Smooth muscle cell (in vitro differentiated cells): Measurements from ENCODE around the gene OR10A4. TPM values are rescaled to one million over a fixed set of nuclear protein-coding genes. Genes with fewer than 3 reads are reported as not detected.

Experiments
- DNase-seq: peaks from one replicate; lab custom pipeline; 2025; ENCODE audit not compliant: unreplicated experiment; lab: John Stamatoyannopoulos, UW
- H2AFZ ChIP-seq: fragments of 200-600 bp; sonication (generic); 2 replicates; pipeline ENCODE4 v1.6.0; 2016; ENCODE audit warnings: antibody characterized with exemption, low read depth, mild to moderate bottlenecking
- H3F3A ChIP-seq: fragments of 200-600 bp; sonication (generic); 2 replicates; pipeline ENCODE4 v1.6.0; 2017; ENCODE audit warnings: antibody characterized with exemption, low read depth
- H3K27ac ChIP-seq: fragments of 200-600 bp; sonication (generic); 2 replicates; pipeline ENCODE4 v1.5.1; 2016; ENCODE audit warnings: low read depth, mild to moderate bottlenecking
- H3K27me3 ChIP-seq: fragments of 200-600 bp; sonication (generic); 2 replicates; pipeline ENCODE4 v1.6.1; 2016; ENCODE audit warnings: low read depth, mild to moderate bottlenecking
- H3K36me3 ChIP-seq: fragments of 200-600 bp; sonication (generic); 2 replicates; pipeline ENCODE4 v1.5.1; 2016; ENCODE audit warnings: low read depth
- H3K4me1 ChIP-seq: fragments of 200-600 bp; sonication (generic); 2 replicates; pipeline ENCODE4 v1.5.1; 2016; ENCODE audit warnings: low read depth
- H3K4me2 ChIP-seq: fragments of 200-600 bp; sonication (generic); 2 replicates; pipeline ENCODE4 v1.6.0; 2016; ENCODE audit warnings: mild to moderate bottlenecking
- H3K4me3 ChIP-seq: fragments of 200-600 bp; sonication (generic); 2 replicates; pipeline ENCODE4 v1.5.1; 2016; ENCODE audit warnings: mild to moderate bottlenecking
- H3K79me2 ChIP-seq: fragments of 200-600 bp; sonication (generic); 2 replicates; pipeline ENCODE4 v1.6.0; 2016; ENCODE audit warnings: low read depth, mild to moderate bottlenecking
- H3K9ac ChIP-seq: fragments of 200-600 bp; sonication (generic); 2 replicates; pipeline ENCODE4 v1.6.0; 2016; ENCODE audit warnings: low read depth
- H3K9me3 ChIP-seq: fragments of 200-600 bp; sonication (generic); replicated peaks from 2 replicates; pipeline ENCODE4 v1.5.1; 2016; ENCODE audit warnings: low read depth
- H4K20me1 ChIP-seq: fragments of 200-600 bp; sonication (generic); 2 replicates; pipeline ENCODE4 v1.6.0; 2016; ENCODE audit warnings: low read depth
- WGBS: methylation state at CpG from one replicate; pipeline ENCODE4 v1.1.7; 2016; ENCODE audit warnings: low lambda C conversion rate; 5-methylcytosine and 5-hydroxymethylcytosine counted together
- polyA plus RNA-seq: library from polyadenylated mRNA; unstranded; fragments of >200 nt; fragmentation: Nextera tagmentation; extraction: Ambion mirVana; gene quantifications from 2 replicates; pipeline ENCODE4 v1.2.1, GENCODE V29; 2016
- total RNA-seq: library from RNA; depleted of rRNA; stranded (reverse); fragments of >200 nt; gene quantifications from 2 replicates; pipeline ENCODE4 v1.2.3, GENCODE V29; 2014
- TF ChIP-seq, protein P1 (sequence below): fragments of 200-600 bp; sonication (generic); IDR thresholded peaks from 2 replicates; pipeline ENCODE4 v1.5.1; 2017; ENCODE audit warnings: borderline replicate concordance, mild to moderate bottlenecking, antibody characterized with exemption; ENCODE audit not compliant: insufficient read depth, poor library complexity, severe bottlenecking

OR10A4 gene
- total and polyA plus RNA-seq, 2 experiments from 2014 or later = not detected

DNA sequence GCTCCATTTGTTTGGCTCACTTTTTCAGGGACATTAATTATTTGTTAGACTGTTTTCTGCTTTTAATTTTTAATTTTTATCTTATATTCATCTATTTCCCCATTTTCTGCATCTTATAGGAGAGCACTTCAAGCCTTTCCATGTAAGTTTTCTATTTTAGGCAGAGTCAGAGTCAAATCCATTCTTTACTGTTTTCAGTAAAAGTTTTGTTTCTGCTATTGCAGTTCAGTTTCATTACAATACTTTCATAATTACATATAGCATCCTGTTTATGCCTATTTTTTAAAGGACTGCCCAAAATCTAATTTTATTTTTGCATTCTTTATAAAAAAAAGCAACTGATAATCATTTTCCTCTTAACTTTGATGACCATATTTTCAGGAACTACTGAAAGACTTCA lies 34.7 kb upstream of the OR10A4 start:
- Histone ChIP-seq H3F3A (no peaks in the 10 kb centered on the region), H4K20me1 (no peaks in the 10 kb centered on the region), H3K9me3 (no peaks in the 10 kb centered on the region), H3K79me2 (no peaks in the 10 kb centered on the region), H2AFZ (no peak overlapping the region), H3K27ac (no peak overlapping the region), H3K9ac (no peak overlapping the region), H3K4me2 (no peak overlapping the region), H3K4me1 (peaks cover 11% of the 10 kb centered on the region), H3K27me3 (no peaks in the 10 kb centered on the region), H3K4me3 (no peak overlapping the region), H3K36me3 (no peaks in the 10 kb centered on the region)
- DNase-seq = no peak
- TF ChIP-seq, protein P1, sequence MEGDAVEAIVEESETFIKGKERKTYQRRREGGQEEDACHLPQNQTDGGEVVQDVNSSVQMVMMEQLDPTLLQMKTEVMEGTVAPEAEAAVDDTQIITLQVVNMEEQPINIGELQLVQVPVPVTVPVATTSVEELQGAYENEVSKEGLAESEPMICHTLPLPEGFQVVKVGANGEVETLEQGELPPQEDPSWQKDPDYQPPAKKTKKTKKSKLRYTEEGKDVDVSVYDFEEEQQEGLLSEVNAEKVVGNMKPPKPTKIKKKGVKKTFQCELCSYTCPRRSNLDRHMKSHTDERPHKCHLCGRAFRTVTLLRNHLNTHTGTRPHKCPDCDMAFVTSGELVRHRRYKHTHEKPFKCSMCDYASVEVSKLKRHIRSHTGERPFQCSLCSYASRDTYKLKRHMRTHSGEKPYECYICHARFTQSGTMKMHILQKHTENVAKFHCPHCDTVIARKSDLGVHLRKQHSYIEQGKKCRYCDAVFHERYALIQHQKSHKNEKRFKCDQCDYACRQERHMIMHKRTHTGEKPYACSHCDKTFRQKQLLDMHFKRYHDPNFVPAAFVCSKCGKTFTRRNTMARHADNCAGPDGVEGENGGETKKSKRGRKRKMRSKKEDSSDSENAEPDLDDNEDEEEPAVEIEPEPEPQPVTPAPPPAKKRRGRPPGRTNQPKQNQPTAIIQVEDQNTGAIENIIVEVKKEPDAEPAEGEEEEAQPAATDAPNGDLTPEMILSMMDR = no peak

DNA sequence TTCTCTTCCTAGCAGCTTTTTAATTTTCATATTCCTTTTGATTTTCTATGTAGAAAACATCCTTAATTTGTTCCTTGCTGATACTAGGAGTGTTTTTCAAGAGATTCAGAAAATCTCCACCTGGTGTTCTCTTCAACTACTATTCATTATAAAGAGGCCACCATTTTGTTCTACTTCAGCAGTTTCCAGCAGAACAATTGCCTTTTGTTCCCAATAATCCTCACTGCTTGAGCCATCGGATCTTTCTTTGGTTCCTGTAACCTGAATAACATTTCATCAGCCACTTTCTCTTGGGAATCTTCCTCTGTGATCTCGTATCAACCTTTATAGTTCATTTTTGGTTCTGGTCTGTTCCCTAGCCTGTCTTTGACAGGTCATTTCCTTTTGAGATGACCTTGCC lies 32.8 kb upstream of the OR10A4 start:
- Histone ChIP-seq H3F3A (no peaks in the 10 kb centered on the region), H4K20me1 (no peaks in the 10 kb centered on the region), H3K36me3 (no peaks in the 10 kb centered on the region), H3K9me3 (no peaks in the 10 kb centered on the region), H3K79me2 (no peaks in the 10 kb centered on the region), H3K27me3 (no peaks in the 10 kb centered on the region), H3K27ac (no peak overlapping the region), H2AFZ (no peak overlapping the region), H3K4me2 (no peak overlapping the region), H3K4me3 (no peak overlapping the region), H3K4me1 (peaks cover 11% of the 10 kb centered on the region), H3K9ac (no peak overlapping the region)
- 92% methylated on average over 2 of the region's 2 CpGs for WGBS
- TF ChIP-seq, protein P1 = no peak
- DNase-seq = no peak

DNA sequence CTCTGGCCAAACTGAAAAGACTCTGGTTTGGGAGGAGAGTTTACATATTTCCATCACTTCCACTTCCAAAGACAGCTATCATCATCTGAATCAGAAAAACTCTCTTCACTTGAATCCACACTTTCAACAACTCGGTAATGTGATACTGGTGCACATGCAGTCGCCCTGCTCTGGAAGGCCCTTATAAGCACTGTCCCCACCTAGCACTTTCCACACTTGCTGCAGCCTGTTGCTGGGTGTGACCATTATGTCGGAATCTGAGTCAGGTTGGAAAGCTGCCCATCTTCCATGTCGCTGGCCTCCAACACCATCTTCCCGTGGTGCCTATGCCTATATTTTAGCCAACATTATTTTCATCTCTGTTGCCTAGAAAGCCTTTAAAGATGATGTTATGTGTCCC lies 32.1 kb upstream of the OR10A4 start:
- no peaks in the 10 kb centered on the region for H3K27me3 ChIP-seq
- TF ChIP-seq, protein P1 = no peak

DNA sequence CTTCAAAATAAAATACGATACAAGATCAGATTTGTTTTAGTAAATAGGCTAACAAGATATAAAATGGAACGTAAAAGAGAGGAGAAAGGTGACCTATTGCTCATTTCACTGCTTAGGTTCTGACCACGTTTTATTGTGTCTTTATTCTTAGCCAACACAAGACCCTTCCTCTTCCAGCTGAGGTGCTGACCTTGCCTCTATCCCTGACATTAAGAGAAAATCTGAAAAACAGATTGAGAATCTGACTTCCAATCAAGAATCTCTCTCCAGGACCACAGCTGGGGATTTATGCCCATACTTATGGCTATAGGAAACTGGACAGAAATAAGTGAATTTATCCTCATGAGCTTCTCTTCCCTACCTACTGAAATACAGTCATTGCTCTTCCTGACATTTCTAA lies 31.0 kb upstream of the OR10A4 start, which contains the start of gene OR10A5:
OR10A5 (plus strand) TSS at position 301 of the 400 bp plus-strand sequence; CDS start at position 301, 0 bp downstream.
- H3K9me3 ChIP-seq = no peaks in the 10 kb centered on the region
- H3K4me2 ChIP-seq = no peak within 1 kb of the TSS
- no peaks in the 10 kb centered on the region for H3F3A ChIP-seq
- no peak within 1 kb of the TSS for H3K9ac ChIP-seq
- H3K4me1 ChIP-seq = peaks cover 11% of the 10 kb centered on the region
- WGBS = 84% methylated on average over 3 of the region's 3 CpGs
- TF ChIP-seq, protein P1 = no peak
- no peaks in the 10 kb centered on the region for H3K27me3 ChIP-seq
- no peak for DNase-seq
- H3K36me3 ChIP-seq = no peaks in the 10 kb centered on the region
- H2AFZ ChIP-seq = no peak within 1 kb of the TSS
- H4K20me1 ChIP-seq = no peaks in the 10 kb centered on the region
- H3K27ac ChIP-seq = no peak within 1 kb of the TSS
- no peak within 1 kb of the TSS for H3K4me3 ChIP-seq
- H3K79me2 ChIP-seq = no peaks in the 10 kb centered on the region

More for the DNA sequence above, 32.1 kb upstream of the OR10A4 start:
- H3K4me2 ChIP-seq = no peak overlapping the region
- DNase-seq = no peak
- no peak overlapping the region for H3K4me3 ChIP-seq
- peaks cover 11% of the 10 kb centered on the region for H3K4me1 ChIP-seq
- H3K9ac ChIP-seq = no peak overlapping the region
- WGBS = 93% methylated on average over 5 of the region's 5 CpGs
- H3K36me3 ChIP-seq = no peaks in the 10 kb centered on the region
- H3K27ac ChIP-seq = no peak overlapping the region
- H3K9me3 ChIP-seq = no peaks in the 10 kb centered on the region
- H4K20me1 ChIP-seq = no peaks in the 10 kb centered on the region
- H2AFZ ChIP-seq = no peak overlapping the region
- H3K79me2 ChIP-seq = no peaks in the 10 kb centered on the region
- no peaks in the 10 kb centered on the region for H3F3A ChIP-seq
